ENCODE results near the gene TPSD1. TPM values are rescaled to one million over a fixed set of nuclear protein-coding genes. Genes with fewer than 3 reads are reported as not detected.

Gene TPSD1
- total RNA-seq, 1 experiment from 2014 or later, result not detected

DNA sequence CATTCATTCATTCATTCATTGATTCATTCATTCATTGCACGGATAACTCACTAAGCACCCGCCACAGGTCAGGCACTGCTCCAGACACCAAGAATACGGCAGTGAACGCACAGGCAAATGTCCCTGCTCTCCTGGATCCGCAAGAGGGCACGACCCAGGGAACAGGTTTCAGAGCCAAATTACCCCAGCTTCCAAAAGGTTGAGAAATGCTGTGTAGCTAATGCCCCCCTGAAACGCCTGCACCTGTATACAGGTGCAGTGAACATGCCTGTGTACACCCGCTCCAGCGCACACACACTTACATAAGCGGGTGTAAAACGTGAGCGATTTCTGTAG lies 44.0 kb downstream of the TPSD1 start:
- Histone ChIP-seq H3K36me3 (ENCODE audit: low read depth) (no peaks in the 10 kb centered on the region), H3K79me2 (ENCODE audit: low read depth) (no peaks in the 10 kb centered on the region), H3K27me3 (ENCODE audit: insufficient read depth, low read depth) (no peaks in the 10 kb centered on the region), H3K9me2 (ENCODE audit: insufficient read depth) (no peaks in the 10 kb centered on the region), H3F3A (ENCODE audit: insufficient read depth, low read depth) (peaks cover 52% of the 10 kb centered on the region), H3K4me3 (no peak overlapping the region), H2AFZ (no peak overlapping the region), H3K9me3 (ENCODE audit: insufficient read depth, low read depth) (no peaks in the 10 kb centered on the region), H3K4me1 (replicated peaks; ENCODE audit: insufficient read depth) (peaks cover 51% of the 10 kb centered on the region), H3K4me2 (no peak overlapping the region), H4K20me1 (ENCODE audit: insufficient read depth) (no peaks in the 10 kb centered on the region), H3K27ac (no peak overlapping the region)
- no peak for DNase-seq
- BruUV-seq (replicated peaks), result no TSS peak
- intact Hi-C loops (cut with micrococcal nuclease; ENCODE audit: unreplicated experiment), result loop anchor here (10.0 kb wide), 1 partner anchor 115 kb away; the partner anchor contains the start of gene UNKL
- ChIA-PET CTCF (no interaction called here), POLR2A (ENCODE audit: unreplicated experiment) (no interaction called here)
- no peak for TF ChIP-seq EZH2 (IDR thresholded peaks at IDR 0.05; ENCODE audit: low read depth)
- TF ChIP-seq, protein P1, sequence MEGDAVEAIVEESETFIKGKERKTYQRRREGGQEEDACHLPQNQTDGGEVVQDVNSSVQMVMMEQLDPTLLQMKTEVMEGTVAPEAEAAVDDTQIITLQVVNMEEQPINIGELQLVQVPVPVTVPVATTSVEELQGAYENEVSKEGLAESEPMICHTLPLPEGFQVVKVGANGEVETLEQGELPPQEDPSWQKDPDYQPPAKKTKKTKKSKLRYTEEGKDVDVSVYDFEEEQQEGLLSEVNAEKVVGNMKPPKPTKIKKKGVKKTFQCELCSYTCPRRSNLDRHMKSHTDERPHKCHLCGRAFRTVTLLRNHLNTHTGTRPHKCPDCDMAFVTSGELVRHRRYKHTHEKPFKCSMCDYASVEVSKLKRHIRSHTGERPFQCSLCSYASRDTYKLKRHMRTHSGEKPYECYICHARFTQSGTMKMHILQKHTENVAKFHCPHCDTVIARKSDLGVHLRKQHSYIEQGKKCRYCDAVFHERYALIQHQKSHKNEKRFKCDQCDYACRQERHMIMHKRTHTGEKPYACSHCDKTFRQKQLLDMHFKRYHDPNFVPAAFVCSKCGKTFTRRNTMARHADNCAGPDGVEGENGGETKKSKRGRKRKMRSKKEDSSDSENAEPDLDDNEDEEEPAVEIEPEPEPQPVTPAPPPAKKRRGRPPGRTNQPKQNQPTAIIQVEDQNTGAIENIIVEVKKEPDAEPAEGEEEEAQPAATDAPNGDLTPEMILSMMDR (conservative IDR thresholded peaks at IDR 0.05), result no peak

DNA sequence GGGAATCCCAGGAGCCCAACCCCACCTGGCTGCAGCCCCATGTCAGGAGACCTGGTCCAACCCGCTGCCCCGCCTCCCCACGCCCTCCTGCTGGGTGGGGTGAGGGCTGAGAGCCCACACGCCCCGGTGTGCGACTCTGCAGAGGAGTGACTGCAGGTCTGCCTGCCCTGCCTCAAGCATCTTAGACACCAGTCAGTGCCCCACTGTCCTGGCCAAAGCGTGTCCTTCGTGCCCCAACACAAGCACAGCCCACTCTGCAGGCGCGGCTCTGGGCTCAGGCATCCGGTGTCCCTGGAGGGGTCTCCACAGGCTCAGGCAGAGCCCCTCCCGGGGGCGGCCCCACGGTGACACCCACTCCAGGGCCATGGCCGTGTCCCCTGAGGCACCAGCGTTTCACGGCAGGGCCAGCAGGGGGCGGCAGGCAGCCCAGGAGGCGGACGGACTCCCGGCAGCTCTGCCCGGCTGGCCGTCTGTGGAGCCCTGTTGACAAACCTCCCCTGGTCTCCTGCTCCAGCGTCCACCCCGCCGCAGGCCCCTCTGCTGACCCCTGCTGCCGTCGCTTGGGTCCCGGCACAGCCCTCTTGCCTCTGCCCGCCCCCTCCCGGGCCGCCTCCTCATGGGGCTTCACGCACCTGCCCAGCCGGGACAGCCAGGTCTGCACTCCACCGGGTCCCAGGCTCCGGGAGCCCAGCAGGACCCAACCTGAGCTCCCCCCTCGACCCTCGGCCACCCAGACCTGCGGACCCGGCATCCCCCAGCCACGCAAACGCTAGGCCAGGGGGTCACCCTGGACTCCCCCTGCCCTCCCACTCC lies 45.0 kb downstream of the TPSD1 start:
- H3K27ac ChIP-seq, result no peak overlapping the region
- H3F3A ChIP-seq (ENCODE audit: insufficient read depth, low read depth), result peaks cover 50% of the 10 kb centered on the region
- ChIA-PET POLR2A (ENCODE audit: unreplicated experiment) (interaction anchor here (0.6 kb wide), 1 partner anchor 8 kb away, joined by 3 read pairs; the partner anchor contains the start of gene UBE2I), CTCF (interaction anchor here (1.1 kb wide), 1 partner anchor 42 kb away, joined by 5 read pairs; no protein-coding TSS in a partner anchor)
- H3K4me1 ChIP-seq (replicated peaks; ENCODE audit: insufficient read depth), result peaks cover 56% of the 10 kb centered on the region
- no peak overlapping the region for H2AFZ ChIP-seq
- intact Hi-C loops (cut with micrococcal nuclease; ENCODE audit: unreplicated experiment), result loop anchor here (10.0 kb wide), 1 partner anchor 114 kb away; the partner anchor contains the start of gene UNKL
- no peaks in the 10 kb centered on the region for H3K9me2 ChIP-seq (ENCODE audit: insufficient read depth)
- no peak for TF ChIP-seq EZH2 (IDR thresholded peaks at IDR 0.05; ENCODE audit: low read depth)
- TF ChIP-seq, protein P1 (conservative IDR thresholded peaks at IDR 0.05), result peak; percentile 71
- H3K9me3 ChIP-seq (ENCODE audit: insufficient read depth, low read depth), result no peaks in the 10 kb centered on the region
- no peaks in the 10 kb centered on the region for H3K79me2 ChIP-seq (ENCODE audit: low read depth)
- no peaks in the 10 kb centered on the region for H3K27me3 ChIP-seq (ENCODE audit: insufficient read depth, low read depth)
- no TSS peak for BruUV-seq (replicated peaks)
- H3K36me3 ChIP-seq (ENCODE audit: low read depth), result no peaks in the 10 kb centered on the region
- no peak overlapping the region for H3K4me2 ChIP-seq
- peak in 1 of 2 experiments; percentile 75 for DNase-seq
- no peak overlapping the region for H3K4me3 ChIP-seq
- no peaks in the 10 kb centered on the region for H4K20me1 ChIP-seq (ENCODE audit: insufficient read depth)

DNA sequence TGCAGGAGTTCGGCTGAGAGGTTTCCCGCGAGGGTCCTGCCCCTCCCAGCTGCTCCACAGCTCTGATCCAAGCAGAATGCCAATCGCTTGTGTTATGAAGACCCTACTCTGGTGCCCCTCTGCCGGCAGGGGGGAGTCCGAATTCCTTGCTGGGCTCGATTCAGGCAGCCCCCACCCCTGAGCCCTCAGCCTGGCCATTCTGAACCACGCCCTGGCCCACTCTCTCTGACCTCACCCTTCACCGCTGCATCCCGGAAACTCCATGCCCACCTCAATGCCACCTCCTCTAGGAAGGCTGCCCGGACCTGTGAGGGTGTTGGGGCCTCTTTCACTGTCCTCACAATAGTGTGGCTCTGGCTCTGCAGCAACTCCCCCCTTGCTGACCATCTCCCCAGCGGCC lies 45.7 kb downstream of the TPSD1 start:
- intact Hi-C loops (cut with micrococcal nuclease; ENCODE audit: unreplicated experiment), result loop anchor here (10.0 kb wide), 1 partner anchor 113 kb away; the partner anchor contains the start of gene UNKL
- BruUV-seq (replicated peaks), result no TSS peak
- TF ChIP-seq EZH2 (IDR thresholded peaks at IDR 0.05; ENCODE audit: low read depth), result no peak
- TF ChIP-seq, protein P1 (conservative IDR thresholded peaks at IDR 0.05), result no peak
- Histone ChIP-seq H3K27ac (0 out of 2 replicates have a peak overlapping the region, but pooled peaks have one; percentile 87), H3K4me1 (replicated peaks; ENCODE audit: insufficient read depth) (peaks cover 52% of the 10 kb centered on the region), H4K20me1 (ENCODE audit: insufficient read depth) (no peaks in the 10 kb centered on the region), H3K9me3 (ENCODE audit: insufficient read depth, low read depth) (no peaks in the 10 kb centered on the region), H3K4me2 (no peak overlapping the region), H3K9me2 (ENCODE audit: insufficient read depth) (no peaks in the 10 kb centered on the region), H3K27me3 (ENCODE audit: insufficient read depth, low read depth) (no peaks in the 10 kb centered on the region), H3F3A (ENCODE audit: insufficient read depth, low read depth) (peaks cover 46% of the 10 kb centered on the region), H2AFZ (no peak overlapping the region), H3K79me2 (ENCODE audit: low read depth) (no peaks in the 10 kb centered on the region), H3K4me3 (no peak overlapping the region), H3K36me3 (ENCODE audit: low read depth) (no peaks in the 10 kb centered on the region)
- POLR2A ChIA-PET (ENCODE audit: unreplicated experiment), result interaction anchor here (0.6 kb wide), 1 partner anchor 8 kb away, joined by 3 read pairs; the partner anchor contains the start of gene UBE2I
- CTCF ChIA-PET, result interaction anchor here (1.1 kb wide), 1 partner anchor 41 kb away, joined by 5 read pairs; no protein-coding TSS in a partner anchor
- DNase-seq, result no peak
